IMR-90 (cell line): ENCODE results near the gene BTNL8.

Experiments used
- CEBPB ChIP-seq: IDR thresholded peaks from 2 replicates; pipeline ENCODE4 v1.6.1; 2012; ENCODE audit warnings: low read depth, low read length, improper control_type of control experiment
- CHD1 ChIP-seq: IDR thresholded peaks from 2 replicates; pipeline ENCODE4 v1.6.1; 2012; ENCODE audit warnings: low read depth, low read length, improper control_type of control experiment
- POLR2A ChIP-seq: IDR thresholded peaks from 2 replicates; pipeline ENCODE4 v1.6.1; 2012; ENCODE audit warnings: mild to moderate bottlenecking, low read depth, low read length
- RAD21 ChIP-seq: IDR thresholded peaks from 2 replicates; pipeline ENCODE4 v1.6.1; 2012; ENCODE audit warnings: low read length, improper control_type of control experiment
- RFX5 ChIP-seq: IDR thresholded peaks from 2 replicates; pipeline ENCODE4 v1.8.0; 2012; ENCODE audit warnings: low read depth, mild to moderate bottlenecking, low read length, moderate library complexity
- SMC3 ChIP-seq: fragments of 150-350 bp; IDR thresholded peaks from 2 replicates; pipeline ENCODE4 v1.6.1; 2016; ENCODE audit warnings: low read depth, mild to moderate bottlenecking, antibody characterized with exemption, low read length, moderate library complexity
- TF ChIP-seq, protein P1 (sequence below): fragments of 150-350 bp; IDR thresholded peaks from 2 replicates; pipeline ENCODE4 v1.6.1; 2016; ENCODE audit warnings: low read depth, mild to moderate bottlenecking, low read length, moderate library complexity, borderline replicate concordance
- TF ChIP-seq, protein P2 (sequence below): conservative IDR thresholded peaks from 2 replicates; pipeline ENCODE4 v1.5.1; 2012; ENCODE audit warnings: mild to moderate bottlenecking, low read depth, low read length, improper control_type of control experiment

DNA sequence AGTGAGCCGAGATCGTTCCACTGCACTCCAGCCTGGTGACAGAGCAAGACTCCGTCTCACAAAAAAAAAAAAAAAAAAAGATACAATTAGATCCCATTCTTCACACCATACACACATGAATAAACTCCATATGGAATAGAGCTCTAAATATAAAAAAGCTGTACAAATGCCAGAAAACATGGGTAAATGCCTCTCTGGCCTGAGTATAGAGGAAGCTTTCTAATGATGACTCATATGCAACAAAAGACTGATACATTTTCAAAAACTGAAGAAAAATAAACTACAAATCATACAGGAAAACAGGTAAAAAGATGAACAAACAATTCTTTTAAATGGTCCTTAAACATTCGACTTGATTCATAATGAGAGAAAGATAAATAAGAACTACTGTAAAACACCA lies 46.5 kb upstream of the BTNL8 start:
- TF ChIP-seq, protein P1, sequence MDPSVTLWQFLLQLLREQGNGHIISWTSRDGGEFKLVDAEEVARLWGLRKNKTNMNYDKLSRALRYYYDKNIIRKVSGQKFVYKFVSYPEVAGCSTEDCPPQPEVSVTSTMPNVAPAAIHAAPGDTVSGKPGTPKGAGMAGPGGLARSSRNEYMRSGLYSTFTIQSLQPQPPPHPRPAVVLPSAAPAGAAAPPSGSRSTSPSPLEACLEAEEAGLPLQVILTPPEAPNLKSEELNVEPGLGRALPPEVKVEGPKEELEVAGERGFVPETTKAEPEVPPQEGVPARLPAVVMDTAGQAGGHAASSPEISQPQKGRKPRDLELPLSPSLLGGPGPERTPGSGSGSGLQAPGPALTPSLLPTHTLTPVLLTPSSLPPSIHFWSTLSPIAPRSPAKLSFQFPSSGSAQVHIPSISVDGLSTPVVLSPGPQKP, result no peak
- TF ChIP-seq, protein P2, sequence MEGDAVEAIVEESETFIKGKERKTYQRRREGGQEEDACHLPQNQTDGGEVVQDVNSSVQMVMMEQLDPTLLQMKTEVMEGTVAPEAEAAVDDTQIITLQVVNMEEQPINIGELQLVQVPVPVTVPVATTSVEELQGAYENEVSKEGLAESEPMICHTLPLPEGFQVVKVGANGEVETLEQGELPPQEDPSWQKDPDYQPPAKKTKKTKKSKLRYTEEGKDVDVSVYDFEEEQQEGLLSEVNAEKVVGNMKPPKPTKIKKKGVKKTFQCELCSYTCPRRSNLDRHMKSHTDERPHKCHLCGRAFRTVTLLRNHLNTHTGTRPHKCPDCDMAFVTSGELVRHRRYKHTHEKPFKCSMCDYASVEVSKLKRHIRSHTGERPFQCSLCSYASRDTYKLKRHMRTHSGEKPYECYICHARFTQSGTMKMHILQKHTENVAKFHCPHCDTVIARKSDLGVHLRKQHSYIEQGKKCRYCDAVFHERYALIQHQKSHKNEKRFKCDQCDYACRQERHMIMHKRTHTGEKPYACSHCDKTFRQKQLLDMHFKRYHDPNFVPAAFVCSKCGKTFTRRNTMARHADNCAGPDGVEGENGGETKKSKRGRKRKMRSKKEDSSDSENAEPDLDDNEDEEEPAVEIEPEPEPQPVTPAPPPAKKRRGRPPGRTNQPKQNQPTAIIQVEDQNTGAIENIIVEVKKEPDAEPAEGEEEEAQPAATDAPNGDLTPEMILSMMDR, result no peak
- TF ChIP-seq POLR2A (no peak), SMC3 (no peak), RAD21 (no peak), CHD1 (no peak), RFX5 (no peak), CEBPB (no peak)
